Measurements from ENCODE around the gene ITPKB.
"Not testable (repeated sequence)": the region's sequence is repeated elsewhere in the genome, so short reads cannot be mapped to it uniquely, and the experiment has no call there.

The ITPKB gene

DNA sequence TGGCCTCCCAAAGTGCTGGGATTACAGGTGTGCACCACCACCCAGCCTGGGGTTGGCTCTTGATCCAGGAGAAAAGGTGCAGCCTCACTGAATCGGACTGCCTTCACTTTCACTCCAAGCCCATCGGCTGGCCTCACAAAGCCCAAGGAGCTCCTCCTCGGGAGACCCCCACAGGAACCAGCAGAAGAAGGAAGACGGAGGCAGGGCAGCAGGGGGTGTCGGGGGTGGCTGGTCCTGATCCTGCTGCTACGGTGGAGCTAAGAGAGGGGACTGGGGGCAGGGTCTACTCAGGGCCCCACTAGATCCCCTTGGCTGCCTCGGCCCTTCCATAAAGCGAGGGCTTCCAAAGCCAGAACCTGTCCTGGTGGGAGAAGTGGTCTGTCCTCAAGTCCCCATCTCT is 96.7 kb downstream of the ITPKB start:
- Mint-ChIP-seq H3K9me3 (no peaks in the 10 kb centered on the region), H3K4me3 (no peak overlapping the region), H3K4me1 (peaks cover 30% of the 10 kb centered on the region), H3K27me3 (ENCODE audit: low read depth, poor library complexity) (peaks cover 7% of the 10 kb centered on the region), H3K36me3 (ENCODE audit: low read depth) (no peaks in the 10 kb centered on the region), H3K27ac (no peak overlapping the region)
- TF ChIP-seq CTCF (IDR thresholded peaks at IDR 0.05) = no peak
- no peak for DNase-seq

- Mint-ChIP-seq H3K9me3 (no peaks in the 10 kb centered on the region), H3K4me1 (peaks cover 30% of the 10 kb centered on the region), H3K36me3 (ENCODE audit: low read depth) (peaks cover 3% of the 10 kb centered on the region), H3K27me3 (ENCODE audit: low read depth, poor library complexity) (peaks cover 7% of the 10 kb centered on the region), H3K27ac (no peak overlapping the region), H3K4me3 (no peak overlapping the region)
- no peak for TF ChIP-seq CTCF (IDR thresholded peaks at IDR 0.05)
- DNase-seq = no peak
Observed at GRCh38 chr1:226641671-226642231, 97.3 kb downstream of the ITPKB start.

- Mint-ChIP-seq H3K4me1 (peaks cover 24% of the 10 kb centered on the region), H3K4me3 (no peak overlapping the region), H3K9me3 (no peaks in the 10 kb centered on the region), H3K27me3 (ENCODE audit: low read depth, poor library complexity) (peaks cover 12% of the 10 kb centered on the region), H3K36me3 (ENCODE audit: low read depth) (peaks cover 5% of the 10 kb centered on the region), H3K27ac (peak overlapping the region; percentile 14)
- TF ChIP-seq CTCF (IDR thresholded peaks at IDR 0.05) = no peak
- no peak for DNase-seq
Observed at GRCh38 chr1:226640321-226641136, 98.6 kb downstream of the ITPKB start.

- no peak for DNase-seq
- no peak for TF ChIP-seq CTCF (IDR thresholded peaks at IDR 0.05)
- H3K27ac Mint-ChIP-seq = no peak overlapping the region
- no peak overlapping the region for H3K4me3 Mint-ChIP-seq
- peaks cover 17% of the 10 kb centered on the region for H3K27me3 Mint-ChIP-seq (ENCODE audit: low read depth, poor library complexity)
- peaks cover 18% of the 10 kb centered on the region for H3K4me1 Mint-ChIP-seq
- no peaks in the 10 kb centered on the region for H3K9me3 Mint-ChIP-seq
- peaks cover 5% of the 10 kb centered on the region for H3K36me3 Mint-ChIP-seq (ENCODE audit: low read depth)
Observed at GRCh38 chr1:226639631-226640061, 99.4 kb downstream of the ITPKB start.

GRCh38 chr1:226639206-226639605 is 99.9 kb downstream of the ITPKB start:
- not testable (repeated sequence) for H3K9me3 Mint-ChIP-seq; H3K4me3 Mint-ChIP-seq; H3K27ac Mint-ChIP-seq; DNase-seq; H3K36me3 Mint-ChIP-seq (ENCODE audit: low read depth)
- Mint-ChIP-seq H3K4me1 (peaks cover 21% of the 10 kb centered on the region), H3K27me3 (ENCODE audit: low read depth, poor library complexity) (peaks cover 17% of the 10 kb centered on the region)

- Mint-ChIP-seq H3K36me3 (ENCODE audit: low read depth) (peaks cover 5% of the 10 kb centered on the region), H3K27me3 (ENCODE audit: low read depth, poor library complexity) (peaks cover 17% of the 10 kb centered on the region), H3K4me3 (no peak overlapping the region), H3K27ac (no peak overlapping the region), H3K4me1 (peaks cover 20% of the 10 kb centered on the region), H3K9me3 (no peaks in the 10 kb centered on the region)
- no peak for TF ChIP-seq CTCF (IDR thresholded peaks at IDR 0.05)
- no peak for DNase-seq
Observed at GRCh38 chr1:226638608-226639007, 100.5 kb downstream of the ITPKB start.
